Stimulated activated CD4-positive, alpha-beta T cell treated with anti-CD3 and anti-CD28 coated beads, Interleukin-4, amount 100 ng/mL, for 1 hour (primary cell): Measurements from ENCODE around the gene ABCD1.

Experiments used
- DNase-seq: peaks from one replicate; pipeline ENCODE4 v3.0.0-alpha.2; 2020

Gene ABCD1

GRCh38 chrX:153775293-153776119, 50.9 kb downstream of the ABCD1 start:
- DNase-seq = no peak

GRCh38 chrX:153776120-153776599, 51.5 kb downstream of the ABCD1 start:
- DNase-seq = no peak

GRCh38 chrX:153776611-153777045, 52.0 kb downstream of the ABCD1 start:
- no peak for DNase-seq

- no peak for DNase-seq
Measured at GRCh38 chrX:153777261-153778090, 52.8 kb downstream of the ABCD1 start.

GRCh38 chrX:153778181-153778580, 53.5 kb downstream of the ABCD1 start:
- no peak for DNase-seq

- DNase-seq = no peak
Measured at GRCh38 chrX:153778684-153779101, 54.0 kb downstream of the ABCD1 start.

- no peak for DNase-seq
Measured at GRCh38 chrX:153779891-153780677, 55.4 kb downstream of the ABCD1 start.

- DNase-seq = no peak
Measured at GRCh38 chrX:153780678-153781427, 56.2 kb downstream of the ABCD1 start, which contains the start of gene SRPK3. Gene SRPK3, plus strand, starts transcription at chrX:153781041. Its CDS starts 46 bp downstream, at chrX:153781087.

- no peak for DNase-seq
Measured at GRCh38 chrX:153781428-153782047, 56.9 kb downstream of the ABCD1 start.

- no peak for DNase-seq
Measured at GRCh38 chrX:153782313-153782712, 57.7 kb downstream of the ABCD1 start.

GRCh38 chrX:153782871-153783270, 58.2 kb downstream of the ABCD1 start:
- DNase-seq = no peak

GRCh38 chrX:153783378-153784013, 58.8 kb downstream of the ABCD1 start:
- DNase-seq = no peak

GRCh38 chrX:153784325-153784967, 59.8 kb downstream of the ABCD1 start:
- DNase-seq = no peak

GRCh38 chrX:153786669-153787068, 62.0 kb downstream of the ABCD1 start:
- DNase-seq = no peak

- DNase-seq = no peak
Measured at GRCh38 chrX:153789654-153790053, 65.0 kb downstream of the ABCD1 start.

- no peak for DNase-seq
Measured at GRCh38 chrX:153791104-153791852, 66.6 kb downstream of the ABCD1 start.

GRCh38 chrX:153792368-153792767, 67.7 kb downstream of the ABCD1 start:
- DNase-seq = no peak

GRCh38 chrX:153793291-153793690, 68.6 kb downstream of the ABCD1 start:
- no peak for DNase-seq
